Activated naive CD8-positive, alpha-beta T cell treated with anti-CD3 and anti-CD28 coated beads for 36 hours (primary cell): Measurements from ENCODE around the gene PTMA. TPM values are rescaled to one million over a fixed set of nuclear protein-coding genes. Genes with fewer than 3 reads are reported as not detected.
A peak's percentile ranks its signal among the peaks of the same experiment; 100 is the strongest.
"Not testable (repeated sequence)": the region's sequence is repeated elsewhere in the genome, so short reads cannot be mapped to it uniquely, and the experiment has no call there.

Source experiments
- DNase-seq: peaks from one replicate; pipeline ENCODE4 v3.0.0; 2021
- H3K27ac Mint-ChIP-seq: one replicate; pipeline ENCODE4 v1.8.0; 2022; ENCODE audit warnings: mild to moderate bottlenecking, moderate library complexity, mixed read lengths
- H3K27me3 Mint-ChIP-seq: one replicate; pipeline ENCODE4 v1.8.0; 2022; ENCODE audit warnings: mild to moderate bottlenecking, mixed read lengths
- H3K36me3 Mint-ChIP-seq: one replicate; pipeline ENCODE4 v1.8.0; 2021; ENCODE audit warnings: mild to moderate bottlenecking, mixed read lengths
- H3K4me1 Mint-ChIP-seq: one replicate; pipeline ENCODE4 v1.8.0; 2021; ENCODE audit warnings: mixed read lengths
- H3K4me3 Mint-ChIP-seq: one replicate; pipeline ENCODE4 v1.8.0; 2022; ENCODE audit warnings: mild to moderate bottlenecking, moderate library complexity, mixed read lengths
- H3K9me3 Mint-ChIP-seq: one replicate; pipeline ENCODE4 v1.8.0; 2022; ENCODE audit warnings: mixed read lengths
- total RNA-seq, 2 experiments: library from RNA; stranded (reverse); gene quantifications; one replicate each; pipeline ENCODE4 v1.2.3, GENCODE V29; 2021

Gene PTMA, protein sequence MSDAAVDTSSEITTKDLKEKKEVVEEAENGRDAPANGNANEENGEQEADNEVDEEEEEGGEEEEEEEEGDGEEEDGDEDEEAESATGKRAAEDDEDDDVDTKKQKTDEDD
- 1,000 to 10,000 TPM; 2,595 to 2,627 TPM for total RNA-seq

DNA sequence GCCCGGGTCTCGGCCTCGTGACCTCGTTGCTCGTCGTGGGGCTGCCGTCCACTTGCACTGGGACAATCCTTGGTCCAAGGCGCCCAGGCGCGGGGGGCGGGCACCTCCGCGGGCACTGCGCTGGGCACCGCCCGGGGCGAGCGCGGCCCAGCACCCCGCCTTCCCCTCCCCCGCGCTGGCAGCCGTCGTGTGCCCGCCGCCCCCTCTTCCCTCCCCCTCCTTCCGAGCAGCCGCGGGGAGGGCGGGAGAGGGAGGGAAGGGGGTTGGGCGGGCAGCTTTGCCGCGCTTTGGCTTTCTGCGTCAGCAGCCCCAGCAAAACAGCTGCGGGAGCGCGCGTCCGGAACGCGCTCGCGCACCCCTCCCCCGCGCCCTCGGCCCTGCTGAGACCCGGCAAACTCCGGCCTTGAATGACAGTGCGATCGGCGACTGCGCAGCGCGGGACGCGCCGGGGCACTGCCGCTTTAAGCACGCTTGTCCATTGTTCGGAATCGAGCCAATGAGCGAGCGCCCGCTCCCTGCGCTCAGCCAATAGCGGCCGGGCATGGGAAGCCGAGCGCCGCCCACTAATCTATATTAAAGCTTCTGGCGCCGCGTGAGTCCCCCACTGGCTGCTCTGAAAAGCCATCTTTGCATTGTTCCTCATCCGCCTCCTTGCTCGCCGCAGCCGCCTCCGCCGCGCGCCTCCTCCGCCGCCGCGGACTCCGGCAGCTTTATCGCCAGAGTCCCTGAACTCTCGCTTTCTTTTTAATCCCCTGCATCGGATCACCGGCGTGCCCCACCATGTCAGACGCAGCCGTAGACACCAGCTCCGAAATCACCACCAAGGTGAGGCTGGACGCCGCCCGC, at the start of gene PTMA:
PTMA (plus strand) TSS at position 599 of the 846 bp plus-strand sequence; CDS start at position 781, 182 bp downstream.
- Mint-ChIP-seq H3K27me3 (peaks cover 12% of the 10 kb centered on the region), H3K4me3 (peak within 1 kb of the TSS; percentile 95), H3K36me3 (peaks cover 38% of the 10 kb centered on the region), H3K27ac (peak within 1 kb of the TSS; percentile 100), H3K9me3 (no peaks in the 10 kb centered on the region), H3K4me1 (peaks cover 28% of the 10 kb centered on the region)
- peak; percentile 100 for DNase-seq

DNA sequence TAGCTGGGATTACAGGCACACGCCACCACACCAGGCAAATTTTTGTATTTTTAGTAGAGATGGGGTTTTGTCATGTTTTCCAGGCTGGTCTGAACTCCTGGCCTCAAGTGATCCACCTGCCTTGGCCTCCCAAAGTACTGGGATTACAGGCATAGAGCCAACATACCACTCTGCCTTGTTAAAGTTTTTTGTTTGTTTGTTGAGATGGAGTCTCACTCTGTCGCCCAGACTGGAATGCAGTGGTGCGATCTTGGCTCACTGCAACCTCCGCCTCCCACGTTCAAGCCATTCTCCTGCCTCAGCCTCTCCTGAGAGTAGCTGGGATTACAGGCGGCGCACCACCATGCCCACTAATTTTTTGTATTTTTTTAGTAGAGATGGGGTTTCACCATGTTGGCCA, 48.3 kb upstream of the PTMA start:
- H3K4me1 Mint-ChIP-seq: peaks cover 14% of the 10 kb centered on the region
- H3K27me3 Mint-ChIP-seq, H3K9me3 Mint-ChIP-seq, H3K4me3 Mint-ChIP-seq, H3K36me3 Mint-ChIP-seq, H3K27ac Mint-ChIP-seq, DNase-seq: not testable (repeated sequence)

DNA sequence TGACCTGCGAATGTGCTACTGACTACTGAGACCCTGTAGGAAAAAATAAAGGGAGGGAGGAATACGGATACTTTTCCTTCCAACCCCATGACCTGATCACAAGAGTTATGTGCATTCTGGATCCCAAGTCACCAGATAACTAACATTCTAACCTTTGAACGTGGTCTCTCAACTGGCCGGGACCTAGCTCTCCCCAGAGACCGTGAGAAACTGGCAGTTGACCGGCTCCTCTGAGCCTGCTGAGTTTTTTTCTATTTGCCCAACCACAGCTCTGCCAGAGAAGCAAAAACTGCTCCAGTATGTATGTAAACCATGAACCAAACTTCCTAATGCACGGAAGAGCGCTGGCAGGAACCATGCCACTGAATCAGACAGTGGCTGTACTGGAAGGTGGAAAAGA, 47.5 kb upstream of the PTMA start:
- DNase-seq: no peak
- Mint-ChIP-seq H3K27me3 (no peaks in the 10 kb centered on the region), H3K27ac (no peak overlapping the region), H3K36me3 (peaks cover 6% of the 10 kb centered on the region), H3K4me1 (peaks cover 17% of the 10 kb centered on the region), H3K9me3 (peaks cover 4% of the 10 kb centered on the region), H3K4me3 (no peak overlapping the region)

DNA sequence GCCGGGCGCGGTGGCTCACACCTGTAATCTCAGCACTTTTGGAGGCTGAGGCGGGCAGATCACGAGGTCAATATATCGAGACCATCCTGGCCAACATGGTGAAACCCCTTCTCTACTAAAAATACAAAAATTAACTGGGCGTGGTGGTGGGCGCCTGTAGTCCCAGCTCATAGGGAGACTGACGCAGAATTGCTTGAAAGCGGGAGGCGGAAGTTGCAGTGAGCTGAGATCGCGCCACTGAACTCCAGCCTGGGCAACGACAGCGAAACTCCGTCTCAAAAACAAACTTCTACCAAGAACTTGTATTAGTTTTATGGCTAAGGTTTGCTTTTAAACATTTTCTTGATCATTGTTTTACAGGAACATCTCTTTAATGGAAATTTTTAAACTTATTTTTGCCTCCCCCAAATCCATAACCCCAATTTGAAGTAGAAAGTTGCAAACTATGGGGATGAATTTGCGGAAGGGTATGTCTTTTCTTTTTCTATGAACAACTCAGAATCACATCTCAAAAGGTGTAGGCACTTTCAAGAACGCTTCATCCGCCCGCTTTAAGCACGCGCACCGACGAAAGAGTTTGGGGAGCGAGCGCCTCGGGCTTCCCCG, 46.8 kb upstream of the PTMA start:
- Mint-ChIP-seq H3K27ac (peak overlapping the region; percentile 93), H3K4me1 (peaks cover 18% of the 10 kb centered on the region), H3K4me3 (peak overlapping the region; percentile 57), H3K36me3 (peaks cover 6% of the 10 kb centered on the region), H3K9me3 (peaks cover 4% of the 10 kb centered on the region), H3K27me3 (no peaks in the 10 kb centered on the region)
- DNase-seq: no peak

DNA sequence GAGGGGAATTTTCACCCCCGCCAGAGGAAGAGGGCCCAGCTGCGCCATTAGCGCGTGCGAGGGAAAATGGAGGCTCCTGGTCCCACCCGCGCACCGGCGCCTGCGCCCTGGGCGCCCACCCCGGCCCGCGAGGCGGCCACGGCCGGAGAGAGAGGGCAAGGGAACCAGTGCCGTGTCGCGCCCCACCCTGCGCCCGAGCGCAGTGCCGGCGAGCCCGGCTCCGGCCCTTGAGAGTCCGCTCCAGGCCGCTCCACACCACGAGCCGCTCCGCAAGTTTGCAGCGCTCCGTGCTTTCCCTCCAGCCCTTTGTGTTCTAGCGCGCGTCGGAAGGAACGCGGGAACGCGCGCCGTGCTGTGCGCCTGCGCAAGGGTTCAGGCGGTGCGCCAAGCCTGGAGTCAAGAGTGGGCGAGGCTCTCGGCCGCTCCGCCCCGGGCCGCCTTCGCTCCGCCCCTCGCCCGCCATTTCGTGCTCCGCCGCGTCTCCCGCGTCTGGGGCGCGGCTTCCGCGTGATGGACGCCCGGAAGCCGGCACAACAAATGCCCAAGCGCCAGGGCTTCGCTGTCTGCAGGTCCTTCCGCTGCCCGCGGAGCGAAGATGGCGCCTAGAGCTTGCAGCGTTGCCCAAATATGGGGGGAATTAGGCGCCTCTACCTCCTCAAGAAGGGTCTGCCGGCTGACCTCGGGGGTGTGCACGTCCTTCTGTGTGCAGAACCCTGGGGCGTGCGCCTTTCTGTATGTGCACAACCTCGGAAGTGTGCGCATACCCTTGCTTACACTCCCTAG, 46.1 kb upstream of the PTMA start:
- H3K4me3 Mint-ChIP-seq: peak overlapping the region; percentile 57
- DNase-seq: peak; percentile 98
- peaks cover 18% of the 10 kb centered on the region for H3K4me1 Mint-ChIP-seq
- H3K36me3 Mint-ChIP-seq: peaks cover 6% of the 10 kb centered on the region
- peak overlapping the region; percentile 93 for H3K27ac Mint-ChIP-seq
- H3K9me3 Mint-ChIP-seq: peaks cover 4% of the 10 kb centered on the region
- H3K27me3 Mint-ChIP-seq: no peaks in the 10 kb centered on the region

DNA sequence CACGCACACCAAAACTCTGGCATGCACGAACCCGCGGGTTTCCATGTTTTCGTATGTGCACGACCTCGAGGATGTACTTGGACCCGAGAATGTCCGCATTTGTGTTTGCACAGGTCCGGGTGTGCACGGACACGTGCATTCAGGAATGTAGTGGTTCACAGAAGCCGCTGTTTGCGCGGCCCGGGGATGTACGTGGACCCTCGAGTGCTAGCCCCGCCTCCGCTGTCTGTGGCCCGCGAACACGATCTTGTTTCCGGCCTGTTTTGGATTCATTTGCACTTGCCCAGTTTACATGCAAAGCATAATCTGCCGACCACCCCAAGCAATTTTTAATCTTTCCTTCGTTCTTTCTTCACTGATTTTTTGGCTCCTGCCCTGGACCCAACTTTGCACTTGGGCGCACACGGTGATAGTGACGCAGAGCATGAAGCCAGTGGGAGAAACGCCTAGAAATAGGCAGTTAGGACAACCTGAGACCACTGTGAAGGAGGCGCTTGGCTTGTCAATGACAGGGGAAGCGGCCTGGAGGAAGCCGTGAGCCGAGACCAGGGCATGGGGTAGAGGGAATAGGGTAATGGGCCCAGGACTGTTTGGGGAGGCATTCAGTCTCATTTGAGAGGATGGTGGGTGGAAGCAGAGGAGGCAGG, 45.4 kb upstream of the PTMA start:
- no peak for DNase-seq
- H3K27me3 Mint-ChIP-seq: no peaks in the 10 kb centered on the region

DNA sequence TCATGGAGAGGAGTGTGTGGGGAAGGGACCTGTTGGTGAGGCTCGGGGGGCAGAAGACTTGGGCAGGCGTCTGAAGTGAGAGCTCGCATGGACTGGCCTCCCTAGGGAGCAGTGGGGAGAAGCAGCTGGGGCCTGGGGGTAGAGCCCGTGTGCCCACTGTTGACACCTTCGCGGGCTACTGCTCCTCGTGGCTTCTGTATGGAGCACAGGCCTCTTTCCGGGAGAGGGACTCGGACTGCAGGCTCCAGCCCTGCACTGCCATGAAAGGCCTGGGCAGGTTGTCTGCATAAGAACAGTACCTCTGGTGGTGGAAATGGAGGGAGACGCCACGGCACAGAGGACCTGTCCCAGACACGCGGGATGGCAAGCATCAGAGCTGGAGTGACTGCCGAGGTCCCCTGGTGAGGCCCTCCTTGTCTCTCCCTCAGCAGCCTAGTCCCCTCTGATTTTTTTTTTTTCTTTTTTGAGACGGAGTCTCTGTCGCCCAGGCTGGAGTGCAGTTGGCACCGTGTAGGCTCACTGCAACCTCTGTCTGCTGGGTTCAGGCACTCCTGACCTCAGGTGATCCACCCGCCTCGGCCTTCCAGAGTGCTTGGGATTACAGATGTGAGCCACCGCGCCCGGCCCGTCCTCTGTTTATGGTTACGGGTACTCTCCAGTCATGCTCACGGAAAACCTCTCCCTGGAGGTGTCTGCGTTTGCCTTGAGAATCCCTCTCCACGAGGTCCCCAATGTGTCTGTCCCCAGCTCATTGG, 44.7 kb upstream of the PTMA start:
- Mint-ChIP-seq H3K4me3 (peak overlapping the region; percentile 57), H3K4me1 (peaks cover 18% of the 10 kb centered on the region), H3K9me3 (peaks cover 4% of the 10 kb centered on the region), H3K27ac (peak overlapping the region; percentile 93), H3K27me3 (no peaks in the 10 kb centered on the region), H3K36me3 (peaks cover 6% of the 10 kb centered on the region)
- DNase-seq: no peak

More for the DNA sequence above, 45.4 kb upstream of the PTMA start:
- peaks cover 18% of the 10 kb centered on the region for H3K4me1 Mint-ChIP-seq
- H3K4me3 Mint-ChIP-seq: peak overlapping the region; percentile 57
- H3K27ac Mint-ChIP-seq: peak overlapping the region; percentile 93
- H3K36me3 Mint-ChIP-seq: peaks cover 6% of the 10 kb centered on the region
- H3K9me3 Mint-ChIP-seq: peaks cover 4% of the 10 kb centered on the region

DNA sequence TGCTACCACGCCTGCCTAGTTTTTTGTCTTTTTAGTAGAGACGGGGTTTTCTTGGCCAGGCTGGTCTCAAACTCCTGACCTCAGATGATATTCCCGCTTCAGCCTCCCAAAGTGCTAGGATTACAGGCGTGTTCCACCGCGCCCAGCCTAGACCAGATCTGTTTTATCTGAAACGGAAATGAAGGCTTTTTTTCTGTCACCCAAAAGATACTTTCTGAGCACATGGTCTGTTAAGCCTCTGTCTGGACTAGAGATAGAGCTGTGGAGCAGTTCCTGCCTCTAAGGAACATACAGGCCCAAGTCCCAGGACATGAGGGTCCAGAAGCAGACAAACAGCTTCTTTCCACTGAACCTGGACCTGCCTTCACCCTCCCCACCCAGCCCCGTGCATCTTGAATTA, 43.6 kb upstream of the PTMA start:
- no peak overlapping the region for H3K27ac Mint-ChIP-seq
- no peak for DNase-seq

DNA sequence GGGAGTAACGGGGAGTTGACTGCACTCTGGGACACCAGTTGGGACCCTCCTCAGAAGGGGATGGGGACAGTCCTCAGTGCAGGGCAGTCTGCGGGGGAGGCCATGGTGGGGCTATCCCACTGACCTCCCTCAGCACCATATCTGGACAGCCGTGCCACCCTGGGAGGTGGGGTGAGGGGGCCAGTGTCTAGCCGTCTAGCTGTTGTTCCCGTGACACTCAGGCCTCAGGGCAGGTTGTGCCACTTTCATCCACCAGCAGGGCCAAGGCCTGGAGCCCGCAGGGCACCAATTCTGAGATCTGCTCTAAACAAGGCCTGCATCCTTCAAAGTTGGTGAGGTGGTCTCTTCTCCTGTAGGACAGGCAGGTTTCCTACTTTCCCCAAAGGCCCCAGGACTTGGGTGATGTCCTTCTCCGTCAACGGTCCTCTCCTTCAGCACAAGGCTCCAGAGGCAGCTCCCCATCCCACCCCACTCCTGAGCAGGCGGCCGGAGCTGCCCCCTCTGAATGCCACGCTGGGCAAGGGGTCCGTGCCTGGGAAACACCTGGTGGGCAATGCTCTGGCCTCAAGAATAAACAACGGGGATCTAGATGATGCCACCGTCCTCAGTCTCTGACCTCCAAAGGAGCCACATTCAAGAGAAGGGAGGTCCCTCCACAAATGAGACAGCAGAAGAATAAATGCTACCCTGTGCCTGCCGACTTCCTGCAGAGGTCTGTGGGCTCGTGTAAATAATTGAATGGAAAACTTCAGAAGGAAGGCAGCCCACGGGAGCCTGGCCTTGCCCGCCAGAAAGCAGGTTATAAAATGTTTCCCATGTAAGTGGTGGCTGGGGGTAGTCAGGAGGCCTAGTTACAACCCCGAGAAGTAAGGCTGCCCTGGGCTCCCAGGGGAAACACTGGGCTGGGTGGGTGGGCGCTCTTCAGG, 42.8 kb upstream of the PTMA start:
- no peak for DNase-seq
- H3K9me3 Mint-ChIP-seq: peaks cover 4% of the 10 kb centered on the region
- H3K27ac Mint-ChIP-seq: peak overlapping the region; percentile 65
- H3K4me3 Mint-ChIP-seq: no peak overlapping the region
- peaks cover 6% of the 10 kb centered on the region for H3K36me3 Mint-ChIP-seq
- peaks cover 18% of the 10 kb centered on the region for H3K4me1 Mint-ChIP-seq
- H3K27me3 Mint-ChIP-seq: no peaks in the 10 kb centered on the region

More for the DNA sequence above, 43.6 kb upstream of the PTMA start:
- Mint-ChIP-seq H3K36me3 (peaks cover 6% of the 10 kb centered on the region), H3K9me3 (peaks cover 4% of the 10 kb centered on the region), H3K4me1 (peaks cover 18% of the 10 kb centered on the region), H3K4me3 (no peak overlapping the region), H3K27me3 (no peaks in the 10 kb centered on the region)

DNA sequence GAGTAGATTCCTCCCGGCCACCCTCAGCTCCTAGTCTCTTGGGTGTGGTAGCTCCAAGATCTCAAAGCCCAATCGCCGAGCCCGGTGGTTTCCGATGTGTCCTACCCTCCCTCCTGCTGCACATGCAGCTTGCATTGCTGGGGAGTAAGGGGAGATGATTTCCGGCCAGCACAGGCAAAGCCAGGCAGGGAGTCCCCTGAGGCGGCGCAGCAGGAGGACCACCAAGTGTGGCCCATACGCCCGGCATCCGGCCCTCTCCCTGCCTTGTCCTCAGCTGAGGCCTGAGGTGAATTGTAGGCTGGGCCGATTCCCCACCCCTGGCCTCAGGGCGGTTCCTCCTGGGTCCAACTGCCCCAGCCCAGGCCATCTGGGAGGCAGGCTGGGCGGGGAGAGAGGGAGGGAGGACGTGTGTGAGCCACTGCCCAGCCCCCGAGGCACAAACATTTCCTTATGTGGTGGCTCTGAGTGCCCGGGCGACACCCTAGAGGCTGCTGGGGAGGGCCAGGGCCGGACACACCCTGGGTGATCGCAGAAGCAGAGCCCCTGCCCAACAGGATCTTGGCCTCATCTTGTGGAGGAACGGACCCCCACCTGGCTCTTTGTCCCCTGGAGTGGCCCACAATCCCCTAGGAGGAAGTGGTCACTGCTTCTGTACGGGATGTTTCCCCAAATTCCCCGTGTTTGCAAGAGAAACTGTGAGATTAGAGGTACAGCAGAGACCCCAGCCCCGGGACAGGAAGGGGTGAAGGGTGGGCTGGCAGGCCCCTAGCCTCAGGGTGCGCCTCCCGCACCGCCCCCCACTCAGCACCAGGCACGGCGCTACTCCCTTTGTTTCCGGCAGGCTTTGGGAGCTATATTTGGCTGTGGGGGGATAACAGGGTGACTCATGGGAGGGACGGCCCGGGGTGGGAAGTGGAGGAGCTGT, 41.9 kb upstream of the PTMA start:
- H3K27ac Mint-ChIP-seq: no peak overlapping the region
- no peak for DNase-seq
- H3K4me1 Mint-ChIP-seq: peaks cover 13% of the 10 kb centered on the region
- H3K27me3 Mint-ChIP-seq: no peaks in the 10 kb centered on the region
- H3K4me3 Mint-ChIP-seq: no peak overlapping the region
- no peaks in the 10 kb centered on the region for H3K9me3 Mint-ChIP-seq
- H3K36me3 Mint-ChIP-seq: peaks cover 3% of the 10 kb centered on the region

DNA sequence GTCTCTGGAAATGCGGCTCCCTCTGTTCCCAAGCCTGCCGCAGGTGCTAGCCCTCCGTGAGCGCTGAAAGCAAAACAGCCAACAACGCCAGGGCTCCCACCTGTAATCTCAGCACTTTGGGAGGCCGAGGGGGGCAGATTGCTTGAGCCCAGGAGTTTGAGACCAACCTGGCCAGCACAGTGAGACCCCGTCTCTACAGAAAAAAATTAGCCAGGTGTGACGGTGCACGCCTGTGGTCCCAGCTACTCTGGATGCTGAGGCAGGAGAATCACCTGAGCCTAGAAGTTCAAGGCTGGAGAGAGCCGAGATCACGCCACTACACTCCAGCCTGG, 41.3 kb upstream of the PTMA start:
- no peaks in the 10 kb centered on the region for H3K36me3 Mint-ChIP-seq
- peaks cover 12% of the 10 kb centered on the region for H3K4me1 Mint-ChIP-seq
- no peaks in the 10 kb centered on the region for H3K9me3 Mint-ChIP-seq
- no peak overlapping the region for H3K4me3 Mint-ChIP-seq
- H3K27me3 Mint-ChIP-seq: no peaks in the 10 kb centered on the region
- DNase-seq: no peak
- no peak overlapping the region for H3K27ac Mint-ChIP-seq

DNA sequence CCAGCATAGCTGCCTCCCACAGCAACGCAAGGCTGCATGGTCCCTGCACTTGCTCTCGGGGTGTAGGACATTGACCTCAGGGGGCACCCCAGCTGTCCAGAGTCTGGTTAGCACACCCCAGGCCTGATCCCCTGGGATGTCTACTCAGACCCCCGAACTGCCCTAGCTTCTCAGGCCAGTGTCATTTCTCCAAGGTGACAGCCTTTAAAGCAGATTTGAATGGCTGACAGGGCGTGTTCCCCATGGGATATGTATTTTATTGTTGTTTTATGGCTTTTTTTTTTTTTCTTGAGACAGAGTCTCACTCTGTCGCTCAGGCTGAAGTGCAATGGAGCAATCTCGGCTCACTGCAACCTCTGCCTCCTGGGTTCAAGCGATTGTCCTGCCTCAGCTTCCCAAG, 40.8 kb upstream of the PTMA start:
- no peaks in the 10 kb centered on the region for H3K36me3 Mint-ChIP-seq
- H3K9me3 Mint-ChIP-seq: no peaks in the 10 kb centered on the region
- no peaks in the 10 kb centered on the region for H3K27me3 Mint-ChIP-seq
- DNase-seq: no peak
- H3K27ac Mint-ChIP-seq: no peak overlapping the region
- no peak overlapping the region for H3K4me3 Mint-ChIP-seq
- peaks cover 13% of the 10 kb centered on the region for H3K4me1 Mint-ChIP-seq
